ENCODE data around the gene CDC5L.

DNA sequence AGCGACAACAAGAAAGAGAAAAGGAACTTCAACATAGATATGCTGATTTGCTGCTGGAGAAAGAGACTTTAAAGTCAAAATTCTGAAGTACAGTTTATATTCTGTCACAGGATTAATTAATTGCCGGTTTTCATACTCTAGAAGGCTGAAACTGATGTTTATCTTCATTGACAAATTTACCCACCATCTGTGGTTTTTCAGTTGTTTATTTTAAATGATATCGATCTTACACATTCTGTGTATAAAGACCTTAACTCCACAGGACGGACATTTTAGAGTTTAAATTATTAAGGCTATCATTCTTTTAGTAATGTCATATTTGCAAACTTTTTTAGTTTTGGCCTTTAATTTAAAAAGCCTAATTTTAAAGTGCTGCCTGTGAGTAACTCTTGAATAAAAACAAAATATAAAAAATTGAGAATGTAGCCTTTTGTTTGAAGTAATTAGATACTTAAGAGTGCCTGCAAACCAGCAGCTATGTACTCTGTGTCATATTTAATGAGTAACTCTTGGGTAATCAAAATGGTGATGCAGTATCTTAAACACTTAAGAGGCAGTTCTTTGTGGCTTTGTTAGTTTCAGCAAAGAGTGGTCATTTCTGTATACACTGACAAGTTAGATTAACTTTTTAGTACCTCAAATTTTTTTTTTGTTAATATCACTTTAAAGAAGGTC lies 59.3 kb downstream of the CDC5L start:
- TF ChIP-seq EZH2 (IDR thresholded peaks at IDR 0.05) (no peak), POLR2AphosphoS5 (IDR thresholded peaks at IDR 0.05; ENCODE audit: borderline replicate concordance, low read depth, low read length) (no peak), FOXP2 (optimal IDR thresholded peaks at IDR 0.05; ENCODE audit: control extremely low read depth, extremely low read length, insufficient read depth) (no peak)

All from SK-N-MC (cell line).